ENCODE measurements around the gene ICAM4. TPM values are rescaled to one million over a fixed set of nuclear protein-coding genes. Genes with fewer than 3 reads are reported as not detected.

ICAM4 gene
- total and polyA plus RNA-seq, 2 donors (not counting 3 experiments of a cell fraction or from before 2014, with no cell fraction given), result 0.44 to 0.49 TPM

GRCh38 chr19:10284960-10285278, 1.8 kb upstream of the ICAM4 start:
- no peaks in the 10 kb centered on the region for H4K20me1 ChIP-seq (replicated peaks; ENCODE audit: control insufficient read depth, extremely low read depth, insufficient read depth, low read length)
- intact Hi-C loops (cut with micrococcal nuclease), result no loop called here
- POLR2A ChIA-PET, result no interaction called here
- CTCF ChIA-PET, result interaction anchor here (1.5 to 4.1 kb wide), 3 partner anchors 13 to 104 kb away, joined by 4 to 14 read pairs (median 8); partner anchors contain the start of gene ICAM1
- peaks cover 14% of the 10 kb centered on the region for H3K4me1 ChIP-seq (ENCODE audit: control insufficient read depth, extremely low read depth, insufficient read depth, low read length)
- no peak overlapping the region for H2AFZ ChIP-seq (ENCODE audit: low read depth, low read length)
- BruUV-seq (replicated peaks), result no TSS peak
- peaks cover under 1 to 8% of the 10 kb centered on the region in 2 experiments for H3K27me3 ChIP-seq (ENCODE audit: control insufficient read depth in 2 of 2, insufficient read depth in 2 of 2, low read length in 2 of 2)
- dilution Hi-C loops (cut with MboI; ENCODE audit: extremely low pct_ligation_motif_present, low sequenced_read_pairs), result no loop called here
- no peak overlapping the region for H3K27ac ChIP-seq (ENCODE audit: insufficient read depth, low read depth, low read length)
- FAIRE-seq (no peak), DNase-seq (ENCODE audit: low read depth, low spot score) (no peak)
- TF ChIP-seq JUN (IDR thresholded peaks at IDR 0.05; ENCODE audit: borderline replicate concordance, insufficient read depth, insufficient read length, low read depth) (no peak), EZH2 (IDR thresholded peaks at IDR 0.05; ENCODE audit: borderline replicate concordance, low read depth, low read length, severe bottlenecking) (no peak), MAX (IDR thresholded peaks at IDR 0.05; ENCODE audit: insufficient read depth, insufficient read length) (no peak), POLR2AphosphoS5 (IDR thresholded peaks at IDR 0.05; ENCODE audit: insufficient read depth, low read depth, low read length) (no peak)
- H3K9me3 ChIP-seq (replicated peaks; ENCODE audit: control insufficient read depth, insufficient read depth, low read length), result no peaks in the 10 kb centered on the region
- no peak overlapping the region for H3K4me2 ChIP-seq (ENCODE audit: insufficient read depth, low read length)
- H3K9ac ChIP-seq (replicated peaks; ENCODE audit: extremely low read depth, insufficient read depth, low read length), result no peak overlapping the region
- no peak overlapping the region for H3K4me3 ChIP-seq (replicated peaks in 1 of 3; ENCODE audit: insufficient read depth in 1 of 3, low read depth in 1 of 3, low read length in 3 of 3)
- H3K79me2 ChIP-seq (ENCODE audit: control insufficient read depth, insufficient read depth, low read length), result no peaks in the 10 kb centered on the region
- no peaks in the 10 kb centered on the region for H3K9me1 ChIP-seq (replicated peaks; ENCODE audit: control insufficient read depth, extremely low read depth, insufficient read depth, low read length)
- peaks cover 0 to 4% of the 10 kb centered on the region in 2 experiments for H3K36me3 ChIP-seq (ENCODE audit: control insufficient read depth in 2 of 2, extremely low read depth in 1 of 2, insufficient read depth in 2 of 2, low read length in 2 of 2)

GRCh38 chr19:10285393-10285792, 1.4 kb upstream of the ICAM4 start:
- TF ChIP-seq FOS (IDR thresholded peaks at IDR 0.05; ENCODE audit: borderline replicate concordance, insufficient read depth, low read length), result no peak
- TF ChIP-seq EZH2 (IDR thresholded peaks at IDR 0.05; ENCODE audit: borderline replicate concordance, low read depth, low read length, severe bottlenecking), result no peak
- TF ChIP-seq POLR2A (IDR thresholded peaks at IDR 0.05; ENCODE audit: low read depth, low read length), result no peak
- no peak for TF ChIP-seq CTCF (IDR thresholded peaks at IDR 0.05; ENCODE audit: extremely low read depth in 1 of 2, insufficient read depth in 1 of 2, low read depth in 1 of 2, low read length in 2 of 2)
- no peak for TF ChIP-seq POLR2AphosphoS5 (IDR thresholded peaks at IDR 0.05; ENCODE audit: insufficient read depth, low read depth, low read length)
- no peak for TF ChIP-seq MYC (IDR thresholded peaks at IDR 0.05; ENCODE audit: low read depth, low read length)
- Histone ChIP-seq H4K20me1 (replicated peaks; ENCODE audit: control insufficient read depth, extremely low read depth, insufficient read depth, low read length) (no peaks in the 10 kb centered on the region), H3K4me3 (replicated peaks in 1 of 3; ENCODE audit: insufficient read depth in 1 of 3, low read depth in 1 of 3, low read length in 3 of 3) (no peak overlapping the region), H3K36me3 (ENCODE audit: control insufficient read depth in 2 of 2, extremely low read depth in 1 of 2, insufficient read depth in 2 of 2, low read length in 2 of 2) (peaks cover 0 to 4% of the 10 kb centered on the region in 2 experiments), H3K4me2 (ENCODE audit: insufficient read depth, low read length) (no peak overlapping the region), H3K9me3 (replicated peaks; ENCODE audit: control insufficient read depth, insufficient read depth, low read length) (no peaks in the 10 kb centered on the region), H3K27ac (ENCODE audit: insufficient read depth, low read depth, low read length) (no peak overlapping the region), H2AFZ (ENCODE audit: low read depth, low read length) (no peak overlapping the region), H3K27me3 (ENCODE audit: control insufficient read depth in 2 of 2, insufficient read depth in 2 of 2, low read length in 2 of 2) (peaks cover 5 to 13% of the 10 kb centered on the region in 2 experiments), H3K9me1 (replicated peaks; ENCODE audit: control insufficient read depth, extremely low read depth, insufficient read depth, low read length) (no peaks in the 10 kb centered on the region), H3K9ac (replicated peaks; ENCODE audit: extremely low read depth, insufficient read depth, low read length) (no peak overlapping the region), H3K79me2 (ENCODE audit: control insufficient read depth, insufficient read depth, low read length) (no peaks in the 10 kb centered on the region), H3K4me1 (ENCODE audit: control insufficient read depth, extremely low read depth, insufficient read depth, low read length) (peaks cover 16% of the 10 kb centered on the region)
- ChIA-PET POLR2A (interaction anchor here (0.9 kb wide), 1 partner anchor 15 kb away, joined by 3 read pairs; the partner anchor contains the start of gene ICAM1), CTCF (interaction anchor here (1.0 to 4.1 kb wide), 6 partner anchors 14 to 194 kb away, joined by 4 to 14 read pairs (median 7); partner anchors contain the start of gene ICAM1)
- intact Hi-C loops (cut with micrococcal nuclease) (no loop called here), dilution Hi-C loops (cut with MboI; ENCODE audit: extremely low pct_ligation_motif_present, low sequenced_read_pairs) (no loop called here)
- BruUV-seq (replicated peaks), result no TSS peak
- no peak for FAIRE-seq
- DNase-seq (ENCODE audit: low read depth, low spot score), result no peak
